RWPE1 (cell line): Measurements from ENCODE around the gene CREB5.

ENCODE experiments used
- CTCF ChIA-PET: fragments of 350-600 bp; sonication (Branson Sonifier 250); formaldehyde crosslinking; extraction: SDS; loops from one replicate; lab custom pipeline; 2021; lab: Yijun Ruan, JAX
- POLR2A ChIA-PET: fragments of 400-600 bp; formaldehyde crosslinking; extraction: SDS; loops from one replicate; lab custom pipeline; 2020; ENCODE audit warnings: antibody characterized with exemption; ENCODE audit not compliant: low non-redundant PET; lab: Yijun Ruan, JAX
- DNase-seq: peaks from one replicate; pipeline ENCODE4 v3.0.0; 2012; ENCODE audit warnings: low spot score
- H3K27ac ChIP-seq: fragments of 450-650 bp; 2 replicates; pipeline ENCODE4 v1.5.1; 2017
- CTCF ChIP-seq: fragments of 450-650 bp; conservative IDR thresholded peaks from 2 replicates; pipeline ENCODE4 v1.5.1; 2017; ENCODE audit warnings: low read depth, mild to moderate bottlenecking

The CREB5 gene

GRCh38 chr7:28808796-28809533 is 396.6 kb downstream of the CREB5 start:
- H3K27ac ChIP-seq: no peak overlapping the region
- DNase-seq: no peak
- no peak for TF ChIP-seq CTCF
- ChIA-PET CTCF (interaction anchor here (0.5 kb wide), 1 partner anchor 127 kb away, joined by 4 read pairs; no protein-coding TSS in a partner anchor), POLR2A (no interaction called here)

GRCh38 chr7:28811008-28811407 is 398.7 kb downstream of the CREB5 start:
- TF ChIP-seq CTCF: no peak
- POLR2A ChIA-PET: no interaction called here
- no peak for DNase-seq
- CTCF ChIA-PET: no interaction called here
- no peak overlapping the region for H3K27ac ChIP-seq

GRCh38 chr7:28811701-28812430 is 399.5 kb downstream of the CREB5 start:
- H3K27ac ChIP-seq: no peak overlapping the region
- DNase-seq: no peak
- ChIA-PET POLR2A (no interaction called here), CTCF (no interaction called here)
- TF ChIP-seq CTCF: no peak

- no peak overlapping the region for H3K27ac ChIP-seq
- ChIA-PET POLR2A (no interaction called here), CTCF (no interaction called here)
- no peak for DNase-seq
- no peak for TF ChIP-seq CTCF
Observed at GRCh38 chr7:28812616-28813015, 400.3 kb downstream of the CREB5 start.

- TF ChIP-seq CTCF: no peak
- DNase-seq: no peak
- ChIA-PET POLR2A (no interaction called here), CTCF (interaction anchor here (0.7 kb wide), 1 partner anchor 507 kb away, joined by 6 read pairs; no protein-coding TSS in a partner anchor)
- no peak overlapping the region for H3K27ac ChIP-seq
Observed at GRCh38 chr7:28813243-28813962, 401.1 kb downstream of the CREB5 start.

- TF ChIP-seq CTCF: no peak
- DNase-seq: no peak
- ChIA-PET CTCF (interaction anchor here (0.6 kb wide), 1 partner anchor 124 kb away, joined by 3 read pairs; no protein-coding TSS in a partner anchor), POLR2A (no interaction called here)
- H3K27ac ChIP-seq: no peak overlapping the region
Observed at GRCh38 chr7:28815369-28815927, 403.1 kb downstream of the CREB5 start.
